GM12892 (cell line): Measurements from ENCODE around the gene CNOT6.

Source experiments
- POLR2A ChIP-seq: IDR thresholded peaks from 2 replicates; pipeline ENCODE4 v1.6.1; 2011; ENCODE audit warnings: low read depth, low read length, control low read depth
- TAF1 ChIP-seq: IDR thresholded peaks from 2 replicates; pipeline ENCODE4 v1.6.1; 2011; ENCODE audit warnings: low read depth, mild to moderate bottlenecking, control low read depth, low read length, borderline replicate concordance

DNA sequence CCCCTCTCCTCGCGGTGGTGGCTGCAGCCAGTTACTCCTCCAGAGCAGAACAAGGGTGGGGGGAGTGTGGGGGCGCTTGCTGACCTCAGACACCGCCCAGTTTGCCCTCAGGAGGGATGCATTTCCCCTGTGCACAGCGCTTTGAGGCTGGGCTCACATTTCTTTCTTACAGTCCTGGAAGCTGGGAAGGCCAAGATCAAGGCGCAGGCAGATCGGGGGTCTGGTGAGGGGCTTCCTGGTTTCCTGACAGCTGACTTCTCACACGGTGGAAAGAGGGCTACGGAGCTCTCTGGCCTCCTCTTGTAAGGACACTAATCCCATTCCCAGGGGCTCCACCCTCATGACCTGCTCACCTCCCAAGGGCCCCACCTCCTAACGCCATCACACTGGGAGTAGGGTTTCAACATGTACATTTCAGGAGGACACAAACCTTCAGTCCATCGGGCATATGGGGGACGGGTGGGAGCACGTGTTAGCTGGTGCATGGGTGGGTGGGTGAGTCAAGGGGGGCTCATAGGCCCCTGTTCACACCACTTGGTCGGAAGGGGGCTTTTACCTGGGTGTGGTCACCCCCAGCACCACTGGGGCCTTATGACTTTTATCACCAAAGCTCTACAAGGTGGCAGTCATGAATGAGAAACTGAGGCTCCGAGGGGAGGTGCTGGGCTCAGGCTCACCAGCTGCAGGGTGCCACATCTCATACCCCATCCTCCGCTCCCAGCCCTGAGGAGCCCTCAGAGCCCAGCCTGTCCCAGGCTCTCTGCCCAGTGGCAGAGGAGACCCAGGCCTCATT, 104.8 kb downstream of the CNOT6 start:
- TF ChIP-seq POLR2A (no peak), TAF1 (no peak)
